T-helper 1 cell treated with Interleukin-12 subunit alpha and Interleukin-12 subunit beta and Interleukin-4 antibody, amounts not matched to agents 30 ng/mL and 1 ng/mL, for 36 hours (primary cell): ENCODE results near the gene DNAJC17. TPM values are rescaled to one million over a fixed set of nuclear protein-coding genes. Genes with fewer than 3 reads are reported as not detected.

Experiments
- intact Hi-C: fragments of 100-400 bp; cut with micrococcal nuclease; formaldehyde crosslinking; loops from one replicate; pipeline ENCODE4 v1.15.1; 2024
- total RNA-seq: library from RNA; stranded (reverse); gene quantifications from 2 replicates; pipeline ENCODE4 v1.2.3, GENCODE V29; 2022

DNAJC17 gene
- total RNA-seq, 1 donor from 2014 or later, result 40.1 TPM

- intact Hi-C loops, result no loop called here
Observed at GRCh38 chr15:40830884-40831283, 23.6 kb upstream of the DNAJC17 start.

GRCh38 chr15:40829115-40829514 is 21.8 kb upstream of the DNAJC17 start:
- intact Hi-C loops, result no loop called here

GRCh38 chr15:40828447-40829036 is 21.3 kb upstream of the DNAJC17 start, which contains the start of gene PPP1R14D:
Gene PPP1R14D, minus strand, starts transcription at chr15:40828708. Its CDS starts 67 bp downstream, at chr15:40828641.
- intact Hi-C loops, result no loop called here

GRCh38 chr15:40826423-40827075 is 19.3 kb upstream of the DNAJC17 start:
- intact Hi-C loops, result no loop called here

- intact Hi-C loops, result no loop called here
Observed at GRCh38 chr15:40825661-40826422, 18.6 kb upstream of the DNAJC17 start.

GRCh38 chr15:40823572-40824343 is 16.5 kb upstream of the DNAJC17 start:
- intact Hi-C loops, result no loop called here

GRCh38 chr15:40821195-40821594 is 13.9 kb upstream of the DNAJC17 start:
- intact Hi-C loops, result no loop called here

GRCh38 chr15:40819048-40819447 is 11.8 kb upstream of the DNAJC17 start:
- intact Hi-C loops, result no loop called here

- intact Hi-C loops, result no loop called here
Observed at GRCh38 chr15:40815042-40815698, 7.9 kb upstream of the DNAJC17 start.

GRCh38 chr15:40812721-40813425 is 5.6 kb upstream of the DNAJC17 start:
- intact Hi-C loops, result no loop called here

GRCh38 chr15:40808861-40809450 is 1.7 kb upstream of the DNAJC17 start:
- intact Hi-C loops, result no loop called here

GRCh38 chr15:40807888-40808461 is 702 bp upstream of the DNAJC17 start:
- intact Hi-C loops, result loop anchor here (1.0 kb wide), 6 partner anchors 21 to 214 kb away; partner anchors contain the start of genes GCHFR, KNL1, RAD51 and RMDN3

- intact Hi-C loops, result loop anchor here (1.0 kb wide), 6 partner anchors 19 to 212 kb away; partner anchors contain the start of genes GCHFR, KNL1, RAD51 and RMDN3
Observed at GRCh38 chr15:40806672-40807027, 623 bp downstream of the DNAJC17 start.

GRCh38 chr15:40803688-40804087 is 3.6 kb downstream of the DNAJC17 start:
- intact Hi-C loops, result no loop called here

- intact Hi-C loops, result no loop called here
Observed at GRCh38 chr15:40803076-40803475, 4.2 kb downstream of the DNAJC17 start.

GRCh38 chr15:40799523-40799922 is 7.8 kb downstream of the DNAJC17 start:
- intact Hi-C loops, result no loop called here

GRCh38 chr15:40796512-40796911 is 10.8 kb downstream of the DNAJC17 start:
- intact Hi-C loops, result no loop called here

GRCh38 chr15:40796041-40796440 is 11.2 kb downstream of the DNAJC17 start:
- intact Hi-C loops, result no loop called here

GRCh38 chr15:40793216-40793989 is 13.9 kb downstream of the DNAJC17 start:
- intact Hi-C loops, result no loop called here
